D721Med (cell line): ENCODE results near the gene SMAD6.

ENCODE experiments used
- DNase-seq: peaks from one replicate; pipeline ENCODE4 v3.0.0; 2011; ENCODE audit warnings: low spot score; ENCODE audit not compliant: insufficient read length
- FAIRE-seq: peaks from 2 replicates; lab custom pipeline; 2011; peaks lifted over from hg19 to GRCh38; lab: Jason Lieb, UNC
- CTCF ChIP-seq: IDR thresholded peaks from 2 replicates; pipeline ENCODE4 v1.5.1; 2012; ENCODE audit warnings: mild to moderate bottlenecking, control low read depth; ENCODE audit not compliant: insufficient read depth; ENCODE audit errors: missing control alignments

SMAD6 gene

DNA sequence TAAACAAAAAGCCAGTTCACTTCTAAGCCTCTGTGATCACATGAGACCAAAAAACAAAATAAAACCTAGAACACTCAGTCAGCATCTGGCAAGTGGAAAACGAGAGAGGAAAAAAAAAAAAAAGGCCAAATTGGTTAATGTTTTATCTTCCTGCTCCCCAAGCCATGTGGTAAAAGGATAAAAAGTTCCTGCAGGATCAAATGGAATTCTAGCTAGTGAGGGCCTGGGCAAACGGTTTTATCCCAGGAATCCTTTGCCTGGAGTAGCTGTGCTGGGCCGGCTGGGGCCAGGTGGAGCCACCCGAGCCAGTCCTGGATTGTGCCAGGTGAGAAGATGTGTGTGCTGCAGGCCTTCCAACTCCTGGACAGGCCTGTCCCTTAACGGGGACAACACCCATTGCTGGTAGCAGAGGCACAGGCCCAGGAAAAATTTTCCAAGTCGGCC lies 13.2 kb downstream of the SMAD6 start:
- FAIRE-seq (no peak), DNase-seq (no peak)
- TF ChIP-seq CTCF = no peak

DNA sequence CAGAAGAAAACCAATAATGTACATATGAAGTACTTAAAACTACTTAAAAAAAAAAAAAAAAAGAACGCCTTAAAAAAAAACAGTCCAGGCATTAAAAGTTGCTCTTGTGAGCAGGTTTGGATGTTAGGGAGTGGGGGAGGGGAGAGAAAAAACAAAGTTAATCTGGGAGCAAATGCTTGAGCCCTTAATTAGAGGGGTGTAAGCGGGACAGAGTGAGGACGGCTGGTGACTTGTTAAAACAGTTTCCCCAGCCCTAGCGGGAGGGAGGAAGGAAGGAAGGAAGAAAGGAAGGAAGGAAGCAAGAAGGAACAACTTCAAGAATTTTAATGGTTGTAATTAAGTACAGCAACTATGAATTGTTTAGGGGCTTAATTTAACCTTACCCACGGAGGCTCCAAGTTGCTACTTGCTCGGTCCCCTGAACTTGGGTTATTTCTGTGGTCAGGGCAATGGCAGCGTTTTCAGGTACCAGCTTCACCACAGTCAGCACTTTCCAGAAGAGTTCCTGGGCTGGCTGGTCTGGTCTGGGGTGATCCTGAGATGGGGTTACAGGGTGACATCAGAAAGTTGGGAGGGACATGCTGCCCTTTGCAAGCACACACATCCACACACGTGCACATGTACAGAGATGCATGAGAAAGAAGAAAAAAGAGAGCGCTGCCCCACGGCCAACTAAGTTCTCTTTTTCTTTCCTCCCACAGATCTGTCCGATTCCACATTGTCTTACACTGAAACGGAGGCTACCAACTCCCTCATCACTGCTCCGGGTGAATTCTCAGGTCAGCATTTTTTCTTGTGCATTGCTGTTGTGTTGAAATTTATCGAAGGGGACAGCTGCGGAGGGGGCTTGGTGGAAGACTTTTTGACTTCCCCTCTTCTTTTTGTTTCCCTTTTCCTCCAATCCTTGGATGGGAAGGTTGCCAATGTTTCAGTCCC lies 14.0 kb downstream of the SMAD6 start:
- no peak for TF ChIP-seq CTCF
- DNase-seq = no peak
- FAIRE-seq = no peak

- TF ChIP-seq CTCF = no peak
- FAIRE-seq (no peak), DNase-seq (no peak)
Measured at GRCh38 chr15:66716656-66717020, 14.6 kb downstream of the SMAD6 start.

DNA sequence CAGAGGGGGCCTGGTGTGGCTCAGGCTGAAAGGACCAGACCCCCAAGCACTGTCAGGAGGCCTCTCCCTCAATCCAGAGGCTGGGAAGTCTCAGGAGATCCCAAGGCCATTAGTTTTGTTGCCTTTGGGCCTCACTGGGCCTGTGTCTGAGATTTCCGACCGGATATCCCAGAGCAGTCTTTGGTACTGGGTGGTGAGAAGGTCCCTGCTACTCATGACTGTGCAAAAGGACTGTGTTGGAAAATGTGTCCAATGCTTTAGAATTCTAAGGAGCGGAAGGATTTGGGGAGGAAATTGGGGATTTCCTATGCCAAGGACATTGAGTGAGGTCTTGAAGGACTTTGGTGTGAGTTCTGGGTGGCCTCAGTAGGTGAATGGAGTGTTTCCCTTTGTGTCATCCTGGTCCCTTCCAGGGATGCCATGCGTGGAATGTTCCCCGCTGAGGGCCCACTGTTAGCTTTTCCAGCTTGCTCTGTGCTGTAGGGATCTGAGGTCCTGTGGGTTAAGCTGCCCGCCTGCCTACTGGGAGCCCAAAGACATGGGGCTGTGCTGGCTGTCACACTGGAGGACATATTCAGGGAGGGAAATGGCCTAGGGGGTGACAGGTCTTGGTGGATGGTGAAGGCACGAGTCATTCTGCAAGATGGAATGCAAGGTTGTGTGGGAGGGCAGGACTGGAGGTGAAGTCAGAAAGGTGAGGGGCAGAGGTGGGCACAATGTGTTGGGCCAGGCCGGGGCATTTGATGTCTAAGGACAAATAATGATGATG lies 16.4 kb downstream of the SMAD6 start:
- TF ChIP-seq CTCF = no peak
- FAIRE-seq = no peak
- no peak for DNase-seq

DNA sequence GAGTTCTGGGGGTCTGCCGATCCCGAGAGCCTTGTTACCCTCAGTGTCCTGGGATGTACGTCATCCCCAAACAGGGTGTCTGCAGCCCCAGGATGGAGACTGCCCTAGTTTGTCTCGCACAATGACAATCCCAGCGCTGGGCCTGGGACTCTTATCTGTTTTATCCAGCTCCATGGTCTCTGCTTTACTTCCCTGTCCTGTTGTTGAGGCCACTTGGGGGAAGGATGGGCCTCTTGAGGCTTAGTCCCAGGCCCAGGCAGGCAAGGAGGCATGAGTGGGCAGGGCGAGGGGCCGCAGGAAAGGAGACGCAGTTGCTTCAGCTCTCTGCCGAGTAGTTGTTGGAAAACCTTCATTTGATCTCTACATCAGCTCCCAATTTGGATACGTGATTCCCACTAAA lies 17.4 kb downstream of the SMAD6 start:
- no peak for TF ChIP-seq CTCF
- FAIRE-seq (no peak), DNase-seq (no peak)

DNA sequence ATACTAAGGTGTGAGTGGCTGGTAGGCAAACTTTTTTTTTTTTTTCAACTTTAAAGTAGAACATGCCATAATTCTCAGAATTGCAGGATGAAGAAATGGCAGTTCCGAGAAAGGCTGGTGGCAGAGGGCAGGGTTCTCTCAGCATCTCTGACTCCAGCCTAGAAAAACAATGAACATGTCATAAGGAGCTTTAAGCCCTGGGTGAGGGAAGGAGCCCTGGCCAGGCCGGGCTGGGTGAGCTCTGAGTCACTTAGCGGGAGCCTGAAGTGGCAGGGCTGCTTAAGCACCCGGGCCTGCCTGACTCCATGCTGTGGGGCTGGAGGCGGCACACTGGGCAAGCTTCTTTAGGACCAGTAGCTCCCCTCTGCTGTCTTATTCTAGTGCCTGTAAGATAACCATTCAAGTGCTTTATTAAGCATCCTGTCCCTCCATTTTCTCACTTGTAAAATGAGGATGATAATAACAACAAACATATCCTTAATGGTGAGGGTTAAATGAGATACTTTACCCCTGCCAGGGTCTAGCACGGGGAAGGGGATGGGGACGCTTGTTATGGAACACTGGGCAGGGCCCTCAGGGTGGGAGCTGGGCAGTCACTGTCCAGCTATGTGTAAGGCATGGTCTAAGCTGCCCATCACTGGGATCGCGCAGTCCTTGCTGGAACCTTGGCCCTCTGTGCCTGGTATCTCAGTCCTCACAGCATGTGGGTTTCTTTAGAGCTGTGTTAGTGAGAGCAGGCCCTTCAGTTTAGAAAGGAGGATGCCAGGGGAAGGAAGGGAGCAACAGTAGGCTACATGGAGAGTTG lies 18.4 kb downstream of the SMAD6 start:
- DNase-seq (no peak), FAIRE-seq (no peak)
- TF ChIP-seq CTCF = no peak
